GM12892 (cell line): ENCODE data around the gene NDST1.

Experiments used
- POLR2A ChIP-seq: IDR thresholded peaks from 2 replicates; pipeline ENCODE4 v1.6.1; 2011; ENCODE audit warnings: low read depth, low read length, control low read depth
- POLR2AphosphoS5 ChIP-seq: IDR thresholded peaks from 2 replicates; pipeline ENCODE4 v1.6.1; 2011; ENCODE audit warnings: low read depth, low read length, control low read depth
- TAF1 ChIP-seq: IDR thresholded peaks from 2 replicates; pipeline ENCODE4 v1.6.1; 2011; ENCODE audit warnings: low read depth, mild to moderate bottlenecking, control low read depth, low read length, borderline replicate concordance

DNA sequence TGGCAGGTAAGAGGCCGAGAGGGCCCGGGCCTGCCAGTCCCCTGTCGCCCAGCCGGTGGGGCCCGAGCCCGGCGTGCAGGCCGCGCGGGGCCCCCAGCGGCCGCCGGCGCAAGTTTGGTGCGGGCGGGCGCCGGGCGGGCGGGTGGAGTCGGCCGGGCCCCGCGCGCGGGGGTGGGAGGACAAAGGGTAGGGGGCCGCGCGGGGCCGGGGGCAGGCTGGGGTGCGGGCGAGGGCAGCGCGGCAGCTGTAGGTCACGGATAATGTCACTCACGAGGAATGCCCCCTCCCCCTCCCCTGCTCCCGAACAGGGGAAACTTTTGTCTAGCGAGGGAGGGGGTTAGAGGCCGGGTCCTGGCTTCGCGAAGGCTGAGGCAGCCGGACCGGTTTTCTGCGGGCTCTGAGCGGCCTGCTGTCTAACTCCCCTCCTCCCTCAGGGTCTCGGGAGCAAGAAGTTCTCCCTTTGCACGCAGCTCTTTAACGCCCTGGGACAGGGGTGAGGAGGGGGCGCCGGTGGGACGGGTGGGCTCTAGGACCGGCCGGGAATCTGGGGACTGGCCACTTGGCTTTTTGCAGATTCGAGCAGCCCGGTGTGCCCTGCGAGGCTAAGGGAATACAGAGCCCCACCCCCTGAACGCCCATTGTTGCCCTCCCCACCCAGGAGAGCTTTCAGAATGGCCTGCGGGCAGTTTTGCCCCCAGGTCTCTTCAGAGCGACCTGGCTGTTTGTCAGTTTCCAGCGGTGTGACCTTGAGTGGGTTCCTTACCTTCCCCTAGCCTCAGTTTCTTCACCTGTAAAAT, 21.3 kb upstream of the NDST1 start:
- TF ChIP-seq POLR2AphosphoS5, result no peak
- TF ChIP-seq POLR2A, result no peak
- no peak for TF ChIP-seq TAF1
